OCI-LY1 (cell line): Measurements from ENCODE around the gene TPBG.

Experiments used
- EZH2 ChIP-seq: fragments of 200-600 bp; sonication (generic), shearing (Covaris generic); IDR thresholded peaks from 2 replicates; pipeline ENCODE4 v1.8.0; 2017; ENCODE audit warnings: borderline replicate concordance, mixed run types, mild to moderate bottlenecking, antibody characterized with exemption, low read length, moderate library complexity, mixed read lengths
- TF ChIP-seq, protein P1 (sequence below): fragments of 200-600 bp; sonication (generic), shearing (Covaris generic); IDR thresholded peaks from 2 replicates; pipeline ENCODE4 v1.5.1; 2017; ENCODE audit warnings: mild to moderate bottlenecking, antibody characterized with exemption, low read length, moderate library complexity, mixed read lengths

DNA sequence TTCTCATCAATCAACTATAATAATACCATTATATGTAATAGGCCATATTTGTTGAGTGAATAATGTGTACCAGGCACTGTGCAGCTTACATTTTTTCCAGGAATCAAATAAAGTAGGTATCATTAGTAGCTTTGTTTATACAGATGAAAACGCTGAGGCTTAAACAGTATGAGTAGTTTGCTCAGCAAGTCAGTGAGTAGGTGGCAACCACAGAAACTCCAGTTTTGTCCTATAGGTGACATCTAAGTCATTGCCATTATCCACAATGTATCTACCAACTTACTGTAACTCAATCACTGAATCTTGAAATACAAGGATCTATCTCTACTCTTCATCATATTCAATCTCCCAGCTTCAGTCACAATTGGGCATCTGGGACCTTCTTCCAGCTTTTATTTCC lies 29.8 kb upstream of the TPBG start:
- TF ChIP-seq, protein P1, sequence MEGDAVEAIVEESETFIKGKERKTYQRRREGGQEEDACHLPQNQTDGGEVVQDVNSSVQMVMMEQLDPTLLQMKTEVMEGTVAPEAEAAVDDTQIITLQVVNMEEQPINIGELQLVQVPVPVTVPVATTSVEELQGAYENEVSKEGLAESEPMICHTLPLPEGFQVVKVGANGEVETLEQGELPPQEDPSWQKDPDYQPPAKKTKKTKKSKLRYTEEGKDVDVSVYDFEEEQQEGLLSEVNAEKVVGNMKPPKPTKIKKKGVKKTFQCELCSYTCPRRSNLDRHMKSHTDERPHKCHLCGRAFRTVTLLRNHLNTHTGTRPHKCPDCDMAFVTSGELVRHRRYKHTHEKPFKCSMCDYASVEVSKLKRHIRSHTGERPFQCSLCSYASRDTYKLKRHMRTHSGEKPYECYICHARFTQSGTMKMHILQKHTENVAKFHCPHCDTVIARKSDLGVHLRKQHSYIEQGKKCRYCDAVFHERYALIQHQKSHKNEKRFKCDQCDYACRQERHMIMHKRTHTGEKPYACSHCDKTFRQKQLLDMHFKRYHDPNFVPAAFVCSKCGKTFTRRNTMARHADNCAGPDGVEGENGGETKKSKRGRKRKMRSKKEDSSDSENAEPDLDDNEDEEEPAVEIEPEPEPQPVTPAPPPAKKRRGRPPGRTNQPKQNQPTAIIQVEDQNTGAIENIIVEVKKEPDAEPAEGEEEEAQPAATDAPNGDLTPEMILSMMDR = no peak
- TF ChIP-seq EZH2 = no peak
